SK-N-SH treated with all-trans-retinoic acid at 6 μM for 48 hours (cell line): Measurements from ENCODE around the gene AGMO.

Experiments used
- ARNTL ChIP-seq: fragments of 450-650 bp; formaldehyde crosslinking; IDR thresholded peaks from 2 replicates; pipeline ENCODE4 v1.5.0; 2020; ENCODE audit warnings: low read depth, mild to moderate bottlenecking, moderate library complexity, borderline replicate concordance
- CSDC2 ChIP-seq: fragments of 250-450 bp; sonication (Bioruptor Pico); IDR thresholded peaks from 2 replicates; pipeline ENCODE4 v1.5.0; 2020; ENCODE audit warnings: mild to moderate bottlenecking, moderate library complexity
- SNAI2 ChIP-seq: fragments of 250-450 bp; sonication (Bioruptor Pico); IDR thresholded peaks from 2 replicates; pipeline ENCODE4 v1.5.0; 2020; ENCODE audit warnings: mild to moderate bottlenecking, moderate library complexity
- TCF4 ChIP-seq: fragments of 250-450 bp; sonication (Bioruptor Pico); IDR thresholded peaks from 2 replicates; pipeline ENCODE4 v1.8.0; 2021; ENCODE audit warnings: mild to moderate bottlenecking, moderate library complexity, borderline replicate concordance
- ZNF8 ChIP-seq: fragments of 450-650 bp; formaldehyde crosslinking; IDR thresholded peaks from 2 replicates; pipeline ENCODE4 v1.5.0; 2020; ENCODE audit warnings: mild to moderate bottlenecking, moderate library complexity

DNA sequence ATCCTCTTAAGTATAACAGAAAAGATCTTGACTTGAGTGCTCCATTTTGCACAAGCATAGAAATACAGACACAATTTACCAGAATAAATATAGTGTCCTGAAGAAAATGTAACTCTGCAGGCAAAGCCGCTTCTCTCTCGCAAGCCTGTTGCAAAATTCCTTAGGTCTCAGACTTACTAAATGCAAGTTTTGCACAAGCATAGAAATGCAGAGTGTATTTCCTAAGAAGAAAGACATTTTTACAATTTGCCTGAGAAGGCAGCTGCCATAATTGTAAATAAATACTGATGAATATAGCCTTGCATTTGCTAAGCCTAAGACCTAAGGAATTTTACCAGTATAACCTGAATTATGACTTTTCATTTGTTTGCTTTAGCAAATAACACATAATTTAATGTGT is 67.1 kb downstream of the AGMO start:
- TF ChIP-seq SNAI2 (CRISPR knock-in tag) (no peak), ZNF8 (CRISPR knock-in tag) (no peak), ARNTL (CRISPR knock-in tag) (no peak), TCF4 (CRISPR knock-in tag) (no peak), CSDC2 (CRISPR knock-in tag) (no peak)
